Neutrophil (primary cell): Measurements from ENCODE around the gene INPP5A.

ENCODE experiments used
- H3K27ac ChIP-seq: fragments of 200-600 bp; sonication (generic); 2 replicates; pipeline ENCODE4 v1.5.1; 2016; ENCODE audit warnings: mild to moderate bottlenecking, moderate library complexity
- H3K27me3 ChIP-seq: fragments of 200-600 bp; sonication (generic); 2 replicates; pipeline ENCODE4 v1.6.0; 2016; ENCODE audit warnings: mild to moderate bottlenecking
- H3K36me3 ChIP-seq: fragments of 200-600 bp; sonication (generic); 2 replicates; pipeline ENCODE4 v1.5.1; 2017
- H3K4me1 ChIP-seq, 2 experiments: fragments of 200-600 bp in 1 of 2; sonication (generic) in 1 of 2; 1 replicate in 1 of 2; 2 replicates in 1 of 2; pipeline versions ENCODE4 v1.5.1 to v1.6.1; 2013 to 2016; ENCODE audit warnings: low read depth in 1 of 2, low read length in 1 of 2, mild to moderate bottlenecking in 1 of 2, moderate library complexity in 1 of 2; ENCODE audit not compliant: control insufficient read depth in 1 of 2, insufficient read depth in 1 of 2
- H3K4me3 ChIP-seq, 2 experiments: fragments of 200-600 bp in 1 of 2; sonication (generic) in 1 of 2; 1 replicate in 1 of 2; 2 replicates in 1 of 2; pipeline ENCODE4 v1.5.1; 2013 to 2016; ENCODE audit warnings: low read depth in 1 of 2, low read length in 1 of 2, mild to moderate bottlenecking in 1 of 2, moderate library complexity in 1 of 2
- H3K9me3 ChIP-seq: fragments of 200-600 bp; sonication (generic); 2 replicates; pipeline ENCODE4 v1.5.1; 2016
- CTCF ChIP-seq: fragments of 200-600 bp; sonication (generic); IDR thresholded peaks from 2 replicates; pipeline ENCODE4 v1.5.1; 2016; ENCODE audit warnings: antibody characterized with exemption

INPP5A gene

GRCh38 chr10:132832186-132832969 is 294.8 kb downstream of the INPP5A start:
- Histone ChIP-seq H3K36me3 (no peaks in the 10 kb centered on the region), H3K27me3 (peaks cover 8% of the 10 kb centered on the region), H3K9me3 (no peaks in the 10 kb centered on the region), H3K4me3 (no peak overlapping the region), H3K27ac (no peak overlapping the region), H3K4me1 (no peaks in the 10 kb centered on the region)
- TF ChIP-seq CTCF = no peak
